SK-N-SH (cell line): ENCODE measurements around the gene RAC2. TPM values are rescaled to one million over a fixed set of nuclear protein-coding genes. Genes with fewer than 3 reads are reported as not detected.

Experiments used
- CTCF ChIA-PET: fragments of 300-600, 350-600 bp; formaldehyde crosslinking; extraction: SDS; loops from one replicate; lab custom pipeline; 2021; lab: Yijun Ruan, JAX
- POLR2A ChIA-PET: fragments of 350-600 bp; sonication (Branson Sonifier 250); formaldehyde crosslinking; extraction: SDS; loops from one replicate; lab custom pipeline; 2020; ENCODE audit warnings: antibody characterized with exemption, inconsistent platforms; lab: Yijun Ruan, JAX
- DNase-seq: peaks from one replicate; pipeline ENCODE4 v3.0.0; 2012
- H2AFZ ChIP-seq: fragments of 200-600 bp; sonication (generic); 2 replicates; pipeline ENCODE4 v1.8.1; 2016; ENCODE audit warnings: antibody characterized with exemption, mild to moderate bottlenecking, low read depth
- H3F3A ChIP-seq: fragments of 200-600 bp; sonication (generic); replicated peaks from 2 replicates; pipeline ENCODE3; 2016; ENCODE audit warnings: antibody characterized with exemption, mild to moderate bottlenecking; ENCODE audit not compliant: insufficient read depth
- H3K27ac ChIP-seq, 2 experiments: fragments of 200-500 bp in 1 of 2; fragments of 200-600 bp in 1 of 2; sonication (Bioruptor generic) in 1 of 2; sonication (generic), shearing (Covaris generic) in 1 of 2; 2 replicates each; pipeline versions ENCODE4 v1.5.1 to v1.6.1; 2014 to 2016; ENCODE audit warnings: low read depth in 2 of 2, inconsistent platforms in 1 of 2, low read length in 1 of 2, mild to moderate bottlenecking in 1 of 2, mixed read lengths in 1 of 2
- H3K27me3 ChIP-seq: fragments of 200-600 bp; sonication (generic), shearing (Covaris generic); 2 replicates; pipeline ENCODE4 v1.6.1; 2016; ENCODE audit warnings: mixed run types; ENCODE audit not compliant: insufficient read depth
- H3K36me3 ChIP-seq, 2 experiments: fragments of 200-500 bp in 1 of 2; fragments of 200-600 bp in 1 of 2; sonication (Bioruptor generic) in 1 of 2; sonication (generic) in 1 of 2; replicated peaks in 1 of 2; 2 replicates each; pipeline versions ENCODE3 to v1.5.1; 2014 to 2016; ENCODE audit warnings: low read length in 1 of 2, mild to moderate bottlenecking in 1 of 2; ENCODE audit not compliant: insufficient read depth in 2 of 2, control insufficient read depth in 1 of 2
- H3K4me1 ChIP-seq, 2 experiments: fragments of 200-500 bp in 1 of 2; fragments of 200-600 bp in 1 of 2; sonication (Bioruptor generic) in 1 of 2; sonication (generic), shearing (Covaris generic) in 1 of 2; 2 replicates each; pipeline versions ENCODE4 v1.5.1 to v1.6.1; 2014 to 2016; ENCODE audit warnings: low read depth in 1 of 2, low read length in 1 of 2, mixed run types in 1 of 2; ENCODE audit not compliant: insufficient read depth in 2 of 2, control insufficient read depth in 1 of 2
- H3K4me2 ChIP-seq: fragments of 200-600 bp; sonication (generic), shearing (Covaris generic); 2 replicates; pipeline ENCODE4 v1.6.1; 2017; ENCODE audit warnings: mixed run types
- H3K4me3 ChIP-seq, 2 experiments: fragments of 200-500 bp in 1 of 2; fragments of 200-600 bp in 1 of 2; sonication (Bioruptor generic) in 1 of 2; sonication (generic), shearing (Covaris generic) in 1 of 2; 2 replicates each; pipeline versions ENCODE4 v1.5.1 to v1.8.1; 2014 to 2016; ENCODE audit warnings: low read depth in 2 of 2, inconsistent platforms in 1 of 2, low read length in 1 of 2, mild to moderate bottlenecking in 1 of 2, mixed read lengths in 1 of 2, moderate library complexity in 1 of 2
- H3K79me2 ChIP-seq: fragments of 200-600 bp; sonication (generic); 2 replicates; pipeline ENCODE4 v1.8.1; 2017; ENCODE audit warnings: mild to moderate bottlenecking; ENCODE audit not compliant: insufficient read depth
- H3K9ac ChIP-seq: fragments of 200-600 bp; sonication (generic); 2 replicates; pipeline ENCODE4 v1.6.1; 2017; ENCODE audit warnings: mixed run types
- H3K9me2 ChIP-seq: fragments of 200-600 bp; sonication (generic); 2 replicates; pipeline ENCODE4 v1.6.1; 2017; ENCODE audit warnings: mixed run types
- H3K9me3 ChIP-seq: fragments of 200-600 bp; sonication (generic); 2 replicates; pipeline ENCODE4 v1.6.1; 2017; ENCODE audit warnings: mixed run types, mild to moderate bottlenecking, moderate library complexity
- H4K20me1 ChIP-seq: fragments of 200-600 bp; sonication (generic); 2 replicates; pipeline ENCODE4 v1.6.1; 2017; ENCODE audit warnings: mild to moderate bottlenecking, mixed run types; ENCODE audit not compliant: insufficient read depth
- EZH2phosphoT487 ChIP-seq: fragments of 200-600 bp; sonication (generic); IDR thresholded peaks from 2 replicates; pipeline ENCODE4 v1.6.1; 2017; ENCODE audit warnings: low read depth, mixed run types, mild to moderate bottlenecking, antibody characterized with exemption, moderate library complexity, borderline replicate concordance
- FOSL2 ChIP-seq: IDR thresholded peaks from 2 replicates; pipeline ENCODE4 v1.4.0; 2012; ENCODE audit warnings: low read depth, mild to moderate bottlenecking, moderate library complexity, borderline replicate concordance
- FOXJ3 ChIP-seq: sonication (generic); formaldehyde crosslinking; IDR thresholded peaks from 2 replicates; pipeline ENCODE4 v1.5.1; 2020; ENCODE audit warnings: mild to moderate bottlenecking, missing genetic modification reagents
- FOXM1 ChIP-seq: IDR thresholded peaks from 2 replicates; pipeline ENCODE4 v1.4.0; 2012; ENCODE audit warnings: low read depth, mild to moderate bottlenecking
- GABPA ChIP-seq: IDR thresholded peaks from 2 replicates; pipeline ENCODE4 v1.4.0; 2012; ENCODE audit warnings: low read depth, mild to moderate bottlenecking
- GATA2 ChIP-seq: sonication (generic); formaldehyde crosslinking; IDR thresholded peaks from 2 replicates; pipeline ENCODE4 v1.5.0; 2020; ENCODE audit warnings: mild to moderate bottlenecking, missing genetic modification reagents
- IRF3 ChIP-seq: fragments of 150-350 bp; IDR thresholded peaks from 2 replicates; pipeline ENCODE4 v1.6.1; 2016; ENCODE audit warnings: mild to moderate bottlenecking, low read depth, low read length
- JUND ChIP-seq: IDR thresholded peaks from 2 replicates; pipeline ENCODE4 v1.4.0; 2012
- MEF2A ChIP-seq: IDR thresholded peaks from 2 replicates; pipeline ENCODE4 v1.4.0; 2012; ENCODE audit warnings: low read depth, borderline replicate concordance
- MXI1 ChIP-seq: IDR thresholded peaks from 2 replicates; pipeline ENCODE4 v1.6.1; 2012; ENCODE audit warnings: mild to moderate bottlenecking, low read depth, low read length, improper control_type of control experiment
- NFIC ChIP-seq: IDR thresholded peaks from 2 replicates; pipeline ENCODE4 v1.4.0; 2012; ENCODE audit warnings: borderline replicate concordance
- NRF1 ChIP-seq: IDR thresholded peaks from 2 replicates; pipeline ENCODE4 v1.6.1; 2012; ENCODE audit warnings: low read depth, mild to moderate bottlenecking, low read length
- PBX3 ChIP-seq: IDR thresholded peaks from 2 replicates; pipeline ENCODE4; 2012
- POLR2AphosphoS5 ChIP-seq: IDR thresholded peaks from 2 replicates; pipeline ENCODE4 v1.6.1; 2012; ENCODE audit warnings: low read depth, low read length
- RCOR1 ChIP-seq: fragments of 150-350 bp; IDR thresholded peaks from 2 replicates; pipeline ENCODE4 v1.6.1; 2017; ENCODE audit warnings: antibody characterized with exemption, low read length
- REST ChIP-seq: IDR thresholded peaks from 2 replicates; pipeline ENCODE4 v1.6.1; 2012; ENCODE audit warnings: mild to moderate bottlenecking, low read depth, low read length, moderate library complexity
- RFX5 ChIP-seq: IDR thresholded peaks from 2 replicates; pipeline ENCODE4 v1.6.1; 2012; ENCODE audit warnings: mild to moderate bottlenecking, improper control_type of control experiment, low read length
- RXRA ChIP-seq: IDR thresholded peaks from 2 replicates; pipeline ENCODE4 v1.4.0; 2012; ENCODE audit warnings: low read depth, mild to moderate bottlenecking, borderline replicate concordance
- SIN3A ChIP-seq: IDR thresholded peaks from 2 replicates; pipeline ENCODE4 v1.6.1; 2012; ENCODE audit warnings: low read depth, mild to moderate bottlenecking, low read length, moderate library complexity, borderline replicate concordance
- SMC3 ChIP-seq: IDR thresholded peaks from 2 replicates; pipeline ENCODE4 v1.6.1; 2012; ENCODE audit warnings: low read depth, low read length, improper control_type of control experiment
- TAF1 ChIP-seq: IDR thresholded peaks from 2 replicates; pipeline ENCODE4 v1.6.1; 2012; ENCODE audit warnings: low read depth, mild to moderate bottlenecking, low read length, moderate library complexity, borderline replicate concordance
- TCF12 ChIP-seq: IDR thresholded peaks from 2 replicates; pipeline ENCODE4 v1.4.0; 2012
- TEAD4 ChIP-seq: IDR thresholded peaks from 2 replicates; pipeline ENCODE4 v1.4.0; 2012; ENCODE audit warnings: mild to moderate bottlenecking, borderline replicate concordance; ENCODE audit not compliant: insufficient read depth
- USF1 ChIP-seq: IDR thresholded peaks from 2 replicates; pipeline ENCODE4 v1.4.0; 2012; ENCODE audit warnings: low read depth, borderline replicate concordance
- USF2 ChIP-seq: fragments of 150-350 bp; IDR thresholded peaks from 2 replicates; pipeline ENCODE4 v1.6.1; 2017; ENCODE audit warnings: antibody characterized with exemption, low read length, low read depth, borderline replicate concordance
- YY1 ChIP-seq: IDR thresholded peaks from 2 replicates; pipeline ENCODE4 v1.4.0; 2012; ENCODE audit warnings: low read depth, mild to moderate bottlenecking
- WGBS: methylation state at CpG from one replicate; pipeline ENCODE4 v1.1.6; 2017; ENCODE audit warnings: low lambda C conversion rate; 5-methylcytosine and 5-hydroxymethylcytosine counted together
- polyA plus RNA-seq, 3 experiments: library from polyadenylated mRNA; depleted of rRNA; stranded (reverse); fragments of >200 nt; gene quantifications; 2 replicates each; pipeline ENCODE4 v1.2.3, GENCODE V29; 2012

The RAC2 gene
- polyA plus RNA-seq, 1 of the 3 experiments (the other 2 are of a cell fraction): 29.9 TPM

GRCh38 chr22:37229012-37229804 lies 14.9 kb downstream of the RAC2 start:
- peak; percentile 56 for DNase-seq
- POLR2A ChIA-PET: interaction anchor here (1.0 kb wide), 1 partner anchor 16 kb away, joined by 3 read pairs; no protein-coding TSS in a partner anchor
- no peak overlapping the region for H3K4me3 ChIP-seq
- H3K36me3 ChIP-seq: no peaks in the 10 kb centered on the region
- no peak overlapping the region; the same call in 1 of the 2 replicates for H2AFZ ChIP-seq
- H4K20me1 ChIP-seq: no peaks in the 10 kb centered on the region
- no peaks in the 10 kb centered on the region for H3K27me3 ChIP-seq
- H3K4me2 ChIP-seq: peak overlapping the region; percentile 73
- H3K9ac ChIP-seq: peak overlapping the region; percentile 17; the same call in 1 of the 2 replicates
- H3K9me2 ChIP-seq: no peaks in the 10 kb centered on the region
- peak overlapping the region; percentile 54 to 83; a peak in 3 of 4 replicates for H3K27ac ChIP-seq
- CTCF ChIA-PET: interaction anchor here (0.6 to 5.9 kb wide), 6 partner anchors 13 to 38 kb away, joined by 3 to 52 read pairs (median 6); no protein-coding TSS in a partner anchor
- peaks cover 23% of the 10 kb centered on the region for H3F3A ChIP-seq
- H3K9me3 ChIP-seq: no peaks in the 10 kb centered on the region
- WGBS: 17% methylated on average over 5 of the region's 7 CpGs
- H3K4me1 ChIP-seq: peaks cover 15 to 22% of the 10 kb centered on the region in 2 experiments; a peak in 3 of 4 replicates
- H3K79me2 ChIP-seq: no peaks in the 10 kb centered on the region
- TF ChIP-seq PBX3: peak; percentile 97
- TF ChIP-seq IRF3: no peak
- TF ChIP-seq FOSL2: peak; percentile 65
- no peak for TF ChIP-seq TAF1
- no peak for TF ChIP-seq REST
- TF ChIP-seq RFX5: no peak
- no peak for TF ChIP-seq YY1
- no peak for TF ChIP-seq SMC3
- TF ChIP-seq TEAD4: no peak
- TF ChIP-seq EZH2phosphoT487: no peak
- no peak for TF ChIP-seq NRF1
- TF ChIP-seq NFIC: peak; percentile 87
- TF ChIP-seq TCF12: peak; percentile 92
- TF ChIP-seq FOXM1: peak; percentile 23; the same call in 1 of the 2 replicates
- TF ChIP-seq POLR2AphosphoS5: peak; percentile 24; the same call in 1 of the 2 replicates
- no peak for TF ChIP-seq USF2
- no peak for TF ChIP-seq GATA2 (CRISPR knock-in tag)
- TF ChIP-seq SIN3A: peak; percentile 48; the same call in 1 of the 2 replicates
- no peak for TF ChIP-seq FOXJ3 (CRISPR knock-in tag)
- no peak for TF ChIP-seq MXI1
- no peak for TF ChIP-seq GABPA
- no peak for TF ChIP-seq RCOR1
- no peak for TF ChIP-seq USF1
- TF ChIP-seq RXRA: peak; percentile 89; the same call in 1 of the 2 replicates
- TF ChIP-seq JUND: peak; percentile 69
- TF ChIP-seq MEF2A: no peak
